ENCODE data around the gene CYP2C8.

- TF ChIP-seq CSRNP3 (CRISPR knock-in tag; IDR thresholded peaks at IDR 0.05) (no peak), PATZ1 (CRISPR knock-in tag; IDR thresholded peaks at IDR 0.05; ENCODE audit: borderline replicate concordance) (no peak), PPARA (CRISPR knock-in tag; IDR thresholded peaks at IDR 0.05; ENCODE audit: borderline replicate concordance) (no peak), TCF4 (CRISPR knock-in tag; IDR thresholded peaks at IDR 0.05; ENCODE audit: borderline replicate concordance) (no peak), BACH2 (CRISPR knock-in tag; IDR thresholded peaks at IDR 0.05; ENCODE audit: borderline replicate concordance) (no peak), RARB (CRISPR knock-in tag; IDR thresholded peaks at IDR 0.05) (no peak), POU6F1 (CRISPR knock-in tag; IDR thresholded peaks at IDR 0.05; ENCODE audit: borderline replicate concordance, low read depth) (no peak), ZNF565 (CRISPR knock-in tag; conservative IDR thresholded peaks at IDR 0.05; ENCODE audit: low read depth) (no peak), ISL1 (CRISPR knock-in tag; IDR thresholded peaks at IDR 0.05) (no peak), ARNTL (CRISPR knock-in tag; IDR thresholded peaks at IDR 0.05; ENCODE audit: borderline replicate concordance, low read depth) (no peak), GLIS3 (CRISPR knock-in tag; IDR thresholded peaks at IDR 0.05) (no peak)
- TF ChIP-seq, protein P1, sequence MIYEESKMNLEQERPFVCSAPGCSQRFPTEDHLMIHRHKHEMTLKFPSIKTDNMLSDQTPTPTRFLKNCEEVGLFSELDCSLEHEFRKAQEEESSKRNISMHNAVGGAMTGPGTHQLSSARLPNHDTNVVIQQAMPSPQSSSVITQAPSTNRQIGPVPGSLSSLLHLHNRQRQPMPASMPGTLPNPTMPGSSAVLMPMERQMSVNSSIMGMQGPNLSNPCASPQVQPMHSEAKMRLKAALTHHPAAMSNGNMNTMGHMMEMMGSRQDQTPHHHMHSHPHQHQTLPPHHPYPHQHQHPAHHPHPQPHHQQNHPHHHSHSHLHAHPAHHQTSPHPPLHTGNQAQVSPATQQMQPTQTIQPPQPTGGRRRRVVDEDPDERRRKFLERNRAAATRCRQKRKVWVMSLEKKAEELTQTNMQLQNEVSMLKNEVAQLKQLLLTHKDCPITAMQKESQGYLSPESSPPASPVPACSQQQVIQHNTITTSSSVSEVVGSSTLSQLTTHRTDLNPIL (CRISPR knock-in tag; IDR thresholded peaks at IDR 0.05; ENCODE audit: low read depth): no peak
These were observed 77.9 kb downstream of the CYP2C8 start for GRCh38 chr10:94991243-94991888.

Measured in SK-N-SH treated with all-trans-retinoic acid at 6 μM for 48 hours (cell line).